IPS-18c (cell line): Measurements from ENCODE around the gene SPRED1.
"Not testable (repeated sequence)": the region's sequence is repeated elsewhere in the genome, so short reads cannot be mapped to it uniquely, and the experiment has no call there.

Experiments used
- H3K4me3 ChIP-seq: 2 replicates; pipeline ENCODE4 v1.7.0; 2013; ENCODE audit warnings: low read depth, mild to moderate bottlenecking, low read length, moderate library complexity; ENCODE audit not compliant: insufficient read depth
- H3K9me3 ChIP-seq: one replicate; pipeline ENCODE4 v1.6.1; 2013; ENCODE audit warnings: mild to moderate bottlenecking, low read length, moderate library complexity; ENCODE audit not compliant: control insufficient read depth, insufficient read depth

The SPRED1 gene

DNA sequence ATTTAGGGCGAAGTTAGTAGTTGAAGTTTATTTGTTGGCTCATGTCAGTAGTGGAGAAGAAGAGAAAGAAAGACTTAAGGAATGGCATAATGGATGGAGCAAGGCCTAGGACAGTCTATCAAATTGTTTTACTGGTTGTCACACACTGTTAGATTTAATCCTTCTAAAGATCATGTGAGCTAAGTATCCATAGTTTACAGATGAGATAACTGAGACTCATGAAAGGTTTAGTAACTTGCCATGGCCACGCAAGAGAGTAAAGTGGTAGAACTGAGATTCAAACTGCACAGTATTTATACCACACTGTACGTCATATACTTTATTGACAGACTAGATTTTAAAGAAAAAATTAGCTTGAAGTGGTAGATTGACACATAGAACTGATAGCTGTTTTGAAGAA is 11.4 kb downstream of the SPRED1 start:
- Histone ChIP-seq H3K9me3 (no peaks in the 10 kb centered on the region), H3K4me3 (no peak overlapping the region)

DNA sequence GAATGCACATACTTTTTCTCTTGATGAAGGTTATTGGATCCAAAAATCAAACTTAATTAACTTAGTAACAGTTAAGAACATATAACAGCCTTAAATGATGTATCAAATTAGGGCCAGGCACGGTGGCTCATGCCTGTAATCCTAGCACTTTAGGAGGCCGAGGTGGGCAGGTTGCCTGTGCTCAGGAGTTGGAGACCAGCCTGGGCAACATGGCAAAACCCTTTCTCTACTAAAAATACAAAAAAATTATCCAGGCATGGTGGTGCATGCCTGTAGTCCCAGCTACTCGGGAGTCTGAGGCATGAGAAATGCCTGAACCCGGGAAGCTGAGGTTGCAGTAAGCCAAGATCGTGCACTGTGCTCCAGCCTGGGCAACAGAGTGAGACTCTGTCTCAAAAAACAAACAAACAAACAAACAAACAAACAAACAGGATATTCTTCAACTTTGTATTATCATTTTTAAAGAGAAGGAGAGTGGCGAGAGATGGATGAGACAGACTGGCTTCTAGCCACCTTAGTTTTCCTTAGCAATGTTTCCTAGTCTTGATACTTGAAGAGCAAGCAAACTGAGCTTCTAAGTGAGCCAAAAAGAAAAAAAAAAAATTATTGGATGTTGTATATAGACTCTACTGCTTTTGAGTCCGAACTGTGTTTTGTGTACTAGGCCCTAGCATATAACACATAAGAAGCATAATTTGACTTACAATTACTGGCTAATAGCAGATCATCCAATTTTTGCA is 13.8 kb downstream of the SPRED1 start:
- Histone ChIP-seq H3K4me3 (no peak overlapping the region), H3K9me3 (no peaks in the 10 kb centered on the region)

DNA sequence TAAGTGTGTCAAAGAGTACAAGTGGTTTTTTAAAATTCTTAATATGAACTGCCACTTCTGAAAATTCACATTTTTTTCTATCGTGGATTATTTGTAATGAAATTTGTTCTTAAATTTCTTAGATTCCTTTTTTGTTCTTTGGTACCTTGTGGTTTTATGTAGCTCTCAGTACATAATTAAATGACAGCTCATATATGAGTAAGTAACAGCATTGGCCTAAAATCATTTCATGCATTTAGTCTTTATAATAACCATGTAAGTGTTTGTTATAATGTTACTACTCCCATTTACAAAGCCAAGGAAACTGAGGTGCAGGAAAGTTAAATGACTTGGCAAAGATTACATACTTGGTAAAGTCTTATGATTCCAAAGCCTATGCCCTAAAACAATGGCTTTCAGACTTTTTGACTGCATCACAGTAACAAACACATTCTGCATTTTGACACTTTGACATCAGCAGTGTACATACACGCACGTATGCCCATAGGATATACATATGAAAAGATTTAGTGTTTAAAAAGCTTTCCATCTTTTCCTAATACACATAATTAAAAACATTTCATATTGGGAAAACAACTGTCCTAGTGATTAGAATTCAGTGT is 14.9 kb downstream of the SPRED1 start:
- Histone ChIP-seq H3K9me3 (no peaks in the 10 kb centered on the region), H3K4me3 (no peak overlapping the region)

DNA sequence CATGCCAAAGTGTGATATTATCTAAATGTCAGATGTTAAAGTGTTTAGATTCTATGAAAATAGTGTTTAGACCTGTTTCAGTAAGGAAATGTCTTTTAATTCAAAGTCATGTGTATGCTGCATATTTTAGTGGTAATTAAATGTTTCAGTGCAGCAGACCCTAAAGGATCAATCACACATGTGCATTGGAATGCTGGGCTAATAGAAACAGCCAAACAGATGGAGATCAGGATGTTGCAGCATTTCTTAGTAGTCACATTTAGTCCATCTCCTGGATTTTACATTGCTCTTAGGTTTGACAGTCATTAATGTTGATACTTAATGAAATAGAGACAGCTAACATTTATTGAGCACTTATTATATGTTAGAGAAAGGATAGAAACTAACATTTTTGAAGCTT is 18.5 kb downstream of the SPRED1 start:
- no peak overlapping the region for H3K4me3 ChIP-seq
- no peaks in the 10 kb centered on the region for H3K9me3 ChIP-seq

DNA sequence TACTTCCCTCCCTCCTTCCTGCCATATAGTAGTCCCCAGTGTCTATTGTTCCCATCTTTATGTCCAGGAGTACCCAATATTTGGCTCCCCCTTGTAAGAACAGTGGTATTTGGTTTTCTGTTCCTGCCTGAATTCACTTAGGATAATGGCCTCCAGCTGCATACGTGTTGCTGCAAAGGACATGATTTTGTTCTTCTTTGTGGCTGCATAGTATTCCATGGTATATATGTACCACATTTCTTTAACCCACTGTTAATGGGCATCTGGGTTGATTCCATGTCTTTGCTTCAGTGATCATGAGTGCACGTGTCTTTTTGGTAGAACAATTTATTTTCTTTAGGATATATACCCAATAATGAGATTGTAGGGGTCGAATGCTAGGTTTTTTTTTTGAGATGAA is 19.3 kb downstream of the SPRED1 start:
- Histone ChIP-seq H3K4me3 (no peak overlapping the region), H3K9me3 (no peaks in the 10 kb centered on the region)

DNA sequence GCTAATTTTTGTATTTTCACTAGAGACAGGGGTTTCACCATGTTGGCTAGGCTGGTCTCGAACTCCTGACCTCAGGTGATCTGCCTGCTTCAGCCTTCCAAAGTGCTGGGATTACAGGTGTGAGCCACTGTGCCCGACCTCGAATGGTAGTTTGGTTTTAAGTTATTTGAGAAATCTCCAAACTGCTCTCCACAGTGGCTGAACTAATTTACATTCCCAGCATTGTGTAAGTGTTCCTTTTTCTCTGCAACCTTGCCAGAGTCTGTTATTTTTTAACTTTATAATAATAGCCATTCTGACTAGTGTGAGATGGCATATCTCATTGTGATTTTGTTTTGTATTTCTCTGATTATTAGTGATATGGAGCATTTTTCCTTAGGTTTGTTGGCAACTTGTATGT is 19.8 kb downstream of the SPRED1 start:
- not testable (repeated sequence) for H3K4me3 ChIP-seq, H3K9me3 ChIP-seq

DNA sequence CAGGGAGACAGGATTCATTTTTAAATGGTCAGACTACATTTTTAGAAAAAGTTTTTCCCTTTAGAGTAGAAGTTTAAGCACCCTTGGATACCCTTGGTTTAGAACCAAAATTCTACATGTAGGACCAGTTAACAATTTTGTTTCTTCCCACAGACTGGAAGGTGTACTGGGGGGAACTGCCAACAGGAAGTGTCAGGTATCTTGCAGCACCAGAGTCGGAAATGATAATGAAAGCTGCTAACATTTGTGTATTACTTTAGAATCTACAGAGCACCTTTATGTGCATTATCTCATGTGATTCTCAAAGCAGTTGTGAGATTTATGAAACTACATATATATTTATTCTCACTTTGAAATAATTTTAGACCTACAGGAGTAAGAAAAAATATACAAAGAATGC is 21.5 kb downstream of the SPRED1 start:
- no peak overlapping the region for H3K4me3 ChIP-seq
- no peaks in the 10 kb centered on the region for H3K9me3 ChIP-seq

DNA sequence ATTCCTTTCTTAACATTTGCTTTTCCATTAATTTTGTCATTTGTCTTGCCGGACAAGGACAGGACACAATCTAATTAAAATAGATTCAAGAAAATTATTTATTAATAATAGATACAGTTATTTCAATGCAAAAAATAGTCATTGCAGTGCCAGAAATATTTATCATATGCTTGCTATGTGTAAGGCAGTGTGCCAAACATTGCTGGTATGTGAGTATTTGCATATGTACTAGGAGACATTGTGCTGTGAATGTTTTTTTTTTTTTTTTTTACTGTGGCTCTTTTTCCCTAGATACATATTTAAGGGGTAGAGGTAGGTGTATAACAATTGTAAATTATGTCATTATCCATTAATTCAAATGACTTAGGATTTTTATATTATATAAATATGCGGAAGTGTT is 23.3 kb downstream of the SPRED1 start:
- Histone ChIP-seq H3K9me3 (no peaks in the 10 kb centered on the region), H3K4me3 (no peak overlapping the region)

DNA sequence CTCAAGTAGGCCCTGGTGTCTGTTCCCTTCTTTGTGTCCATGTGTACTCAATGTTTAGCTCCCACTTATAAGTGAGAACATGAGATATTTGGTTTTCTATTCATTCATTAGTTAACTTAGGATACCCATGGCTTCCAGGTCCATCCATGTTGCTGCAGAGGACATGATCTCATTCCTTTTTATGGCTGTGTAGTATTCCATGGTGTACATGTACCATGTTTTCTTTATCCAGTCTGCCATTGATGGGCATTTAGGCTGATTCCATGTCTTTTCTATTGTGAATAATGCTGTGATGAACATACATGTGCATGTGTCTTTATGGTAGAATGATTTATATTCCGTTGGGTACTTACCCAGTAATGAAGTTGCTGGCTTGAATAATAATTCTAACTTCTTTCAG is 24.6 kb downstream of the SPRED1 start:
- H3K4me3 ChIP-seq, H3K9me3 ChIP-seq: not testable (repeated sequence)

DNA sequence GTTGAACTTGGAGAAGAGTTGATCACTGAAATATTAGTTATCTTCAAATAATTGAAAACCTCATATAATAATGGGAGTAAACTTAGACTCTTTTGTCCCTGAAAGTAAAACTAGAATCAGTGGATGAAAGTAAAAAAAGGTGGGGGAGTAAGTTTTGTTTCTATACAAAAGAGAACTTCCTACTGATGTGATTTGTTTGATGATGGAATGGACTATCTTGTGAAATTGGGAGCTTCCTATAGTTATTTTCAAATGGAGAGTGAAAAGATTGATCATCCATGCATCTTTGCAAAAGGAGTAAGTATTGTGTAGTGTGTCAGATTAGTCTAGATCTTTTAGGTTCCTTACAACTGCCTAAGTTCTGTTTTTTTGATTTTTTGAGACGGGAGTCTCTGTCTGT is 28.4 kb downstream of the SPRED1 start:
- H3K4me3 ChIP-seq: no peak overlapping the region
- no peaks in the 10 kb centered on the region for H3K9me3 ChIP-seq

DNA sequence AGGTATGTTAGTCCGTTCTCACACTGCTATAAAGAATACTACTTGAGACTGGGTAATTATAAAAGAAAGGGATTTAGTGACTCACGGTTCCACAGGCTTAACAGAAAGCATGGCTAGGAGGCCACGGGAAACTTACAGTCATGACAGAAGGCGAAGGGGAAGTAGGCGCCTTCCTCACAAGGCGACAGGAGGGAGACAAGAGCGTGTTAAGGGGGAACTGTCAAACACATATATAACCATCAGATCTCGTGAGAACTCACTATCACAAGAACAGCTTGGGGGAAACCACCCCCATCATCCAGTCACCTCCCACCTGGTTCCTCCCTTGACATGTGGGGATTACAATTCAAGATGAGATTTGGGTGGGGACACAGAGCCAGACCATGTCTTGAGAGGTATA is 30.4 kb downstream of the SPRED1 start:
- Histone ChIP-seq H3K9me3 (no peaks in the 10 kb centered on the region), H3K4me3 (no peak overlapping the region)

DNA sequence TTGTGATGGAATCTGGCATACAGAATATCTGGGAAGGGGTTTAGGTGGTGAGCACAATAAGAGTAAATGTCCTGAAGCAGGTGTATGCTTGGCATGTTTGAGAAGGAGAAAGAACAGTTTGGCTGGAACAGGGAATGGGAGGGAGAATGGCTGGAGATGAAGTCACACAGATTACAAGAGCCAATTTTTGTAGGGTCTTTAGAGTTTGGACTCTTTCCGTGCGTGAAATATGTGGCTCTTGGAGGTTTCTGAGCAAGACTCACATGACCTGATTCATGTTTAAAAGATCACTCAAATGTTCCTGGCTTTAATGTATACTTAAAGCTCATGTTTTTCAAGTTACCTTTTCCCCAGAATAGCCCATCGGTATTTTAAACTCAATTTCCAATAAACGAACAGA is 32.8 kb downstream of the SPRED1 start:
- Histone ChIP-seq H3K9me3 (peaks cover under 1% of the 10 kb centered on the region), H3K4me3 (no peak overlapping the region)

DNA sequence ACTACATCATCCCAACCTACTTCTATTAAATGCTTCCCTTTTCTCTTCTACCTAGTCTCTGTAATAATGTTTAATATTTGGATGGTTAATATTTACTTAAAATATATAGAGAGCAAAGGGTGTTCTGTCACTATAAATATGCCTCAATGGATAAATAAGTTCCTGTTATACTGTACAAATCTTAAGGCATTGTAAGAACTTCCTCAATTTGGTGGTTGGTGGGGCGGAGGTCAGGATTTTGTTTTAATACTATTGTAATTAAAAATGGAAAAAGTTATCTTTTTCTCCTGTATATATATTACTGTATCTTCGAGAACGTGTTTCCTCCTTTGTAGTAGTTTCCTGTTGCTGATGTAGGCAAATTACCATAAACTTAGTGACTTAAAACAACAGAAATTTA is 41.5 kb downstream of the SPRED1 start:
- Histone ChIP-seq H3K4me3 (no peak overlapping the region), H3K9me3 (peaks cover 4% of the 10 kb centered on the region)

DNA sequence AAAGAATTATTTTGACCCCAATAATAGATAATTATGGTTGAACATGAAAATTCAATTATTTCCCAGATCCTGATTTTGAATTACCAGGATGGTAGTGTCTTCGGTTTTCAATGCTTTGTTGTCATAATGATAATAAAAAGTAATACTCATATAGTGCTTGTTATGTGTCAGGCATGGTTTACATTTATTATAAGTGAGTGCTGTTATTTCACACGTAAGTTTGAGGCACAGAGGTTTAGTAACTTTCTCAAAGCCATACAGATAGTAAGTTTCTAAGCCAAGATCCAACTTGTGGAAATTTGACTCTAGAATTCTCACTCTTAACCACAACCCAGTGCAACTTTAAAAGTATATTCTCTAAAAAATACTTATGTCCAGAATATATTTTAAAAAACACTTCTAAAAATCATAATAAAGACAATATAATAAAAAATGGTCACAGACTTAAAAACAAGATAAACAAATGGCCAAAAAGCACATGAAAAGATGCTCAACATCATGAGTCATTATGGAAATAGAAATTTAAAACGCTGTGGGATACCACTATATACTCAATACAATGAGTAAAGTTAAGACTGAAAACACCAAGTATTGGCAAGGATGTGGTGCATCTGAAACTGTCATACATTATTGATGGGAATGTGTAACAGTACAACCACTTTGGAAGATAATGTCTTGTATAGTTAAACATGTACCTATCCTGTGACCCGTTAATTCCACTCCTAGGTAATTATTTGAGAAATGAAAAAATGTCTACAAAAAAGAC is 45.2 kb downstream of the SPRED1 start:
- no peaks in the 10 kb centered on the region for H3K9me3 ChIP-seq

DNA sequence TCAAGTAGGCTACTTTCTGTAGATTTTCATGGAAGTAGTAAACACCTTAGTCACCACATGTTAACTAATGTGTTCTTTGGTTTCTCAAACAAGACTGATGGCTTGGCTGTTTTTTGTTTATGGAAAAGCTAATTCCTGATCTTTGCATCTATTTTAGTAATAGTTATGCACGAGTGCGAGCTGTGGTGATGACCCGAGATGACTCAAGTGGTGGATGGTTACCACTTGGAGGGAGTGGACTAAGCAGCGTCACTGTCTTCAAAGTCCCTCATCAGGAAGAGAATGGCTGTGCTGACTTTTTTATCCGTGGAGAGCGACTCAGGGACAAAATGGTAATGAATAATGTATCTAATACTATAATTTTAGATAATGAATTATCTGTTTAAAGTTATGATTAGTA is 46.6 kb downstream of the SPRED1 start:
- Histone ChIP-seq H3K4me3 (no peak overlapping the region), H3K9me3 (no peaks in the 10 kb centered on the region)

More for the DNA sequence above, 45.2 kb downstream of the SPRED1 start:
- no peak overlapping the region for H3K4me3 ChIP-seq

DNA sequence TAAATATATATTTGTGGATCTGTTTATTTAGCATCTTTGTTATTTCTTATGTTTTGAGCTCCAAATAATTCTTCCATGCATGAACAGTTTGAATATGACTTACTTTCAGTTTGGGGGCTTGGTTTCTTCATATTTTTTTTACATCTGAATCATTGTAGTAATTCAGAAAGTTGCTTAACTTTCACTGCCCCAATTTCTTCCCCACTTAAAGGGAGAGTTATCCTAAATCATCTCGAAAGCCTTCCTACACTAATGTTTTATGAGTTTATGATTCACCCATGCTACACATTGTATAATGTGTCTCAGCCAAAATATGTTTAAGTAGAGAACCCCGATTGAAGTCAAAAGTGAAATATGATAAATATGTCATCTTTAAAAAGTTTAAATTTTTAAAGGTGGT is 47.8 kb downstream of the SPRED1 start:
- H3K9me3 ChIP-seq: no peaks in the 10 kb centered on the region
- H3K4me3 ChIP-seq: no peak overlapping the region

DNA sequence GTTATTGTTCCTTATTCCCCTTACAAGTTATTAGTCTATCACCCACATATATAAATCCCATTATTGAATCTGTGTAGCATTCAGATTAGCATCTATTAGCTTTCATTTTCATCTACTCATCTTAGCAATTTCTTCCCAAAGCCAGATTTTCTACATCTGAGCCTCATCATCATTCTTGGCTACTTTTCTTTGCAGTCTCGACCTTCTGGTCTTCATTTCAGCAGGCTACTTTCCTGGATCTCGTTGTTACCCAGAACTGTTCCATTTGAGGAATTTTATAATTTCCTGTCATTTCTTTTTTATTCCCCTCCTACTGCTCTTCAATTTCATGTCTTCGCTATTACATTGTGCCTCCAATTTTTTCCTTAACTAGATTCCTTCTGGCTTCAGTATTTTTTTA is 51.8 kb downstream of the SPRED1 start:
- H3K4me3 ChIP-seq: no peak overlapping the region
- no peaks in the 10 kb centered on the region for H3K9me3 ChIP-seq

DNA sequence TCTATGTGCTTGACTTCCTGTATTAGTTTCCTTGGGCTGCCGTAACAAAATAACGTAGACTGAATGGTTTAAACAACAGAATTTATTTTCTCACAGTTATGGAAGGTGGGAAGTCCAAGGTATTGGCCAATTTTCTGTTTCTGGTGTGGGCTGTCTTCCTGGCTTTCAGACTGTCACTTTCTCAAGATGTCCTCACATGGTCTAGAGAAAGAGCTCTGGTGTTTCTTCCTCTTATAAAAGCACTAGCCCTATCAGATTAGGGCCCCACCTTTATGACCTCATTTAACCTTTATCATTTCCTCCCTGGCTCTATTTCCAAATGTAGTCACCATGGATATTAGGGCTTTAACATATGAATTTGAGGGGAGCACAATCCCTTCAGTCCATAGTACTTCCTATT is 54.6 kb downstream of the SPRED1 start:
- no peaks in the 10 kb centered on the region for H3K9me3 ChIP-seq
- H3K4me3 ChIP-seq: no peak overlapping the region
